ENCODE measurements around the gene CFAP69. TPM values are rescaled to one million over a fixed set of nuclear protein-coding genes. Genes with fewer than 3 reads are reported as not detected.

Gene CFAP69
- total and polyA plus RNA-seq, 2 of the 8 experiments (the other 6 are each of a cell fraction or from before 2014, with no cell fraction given), result 1.00 to 3.8 TPM

DNA sequence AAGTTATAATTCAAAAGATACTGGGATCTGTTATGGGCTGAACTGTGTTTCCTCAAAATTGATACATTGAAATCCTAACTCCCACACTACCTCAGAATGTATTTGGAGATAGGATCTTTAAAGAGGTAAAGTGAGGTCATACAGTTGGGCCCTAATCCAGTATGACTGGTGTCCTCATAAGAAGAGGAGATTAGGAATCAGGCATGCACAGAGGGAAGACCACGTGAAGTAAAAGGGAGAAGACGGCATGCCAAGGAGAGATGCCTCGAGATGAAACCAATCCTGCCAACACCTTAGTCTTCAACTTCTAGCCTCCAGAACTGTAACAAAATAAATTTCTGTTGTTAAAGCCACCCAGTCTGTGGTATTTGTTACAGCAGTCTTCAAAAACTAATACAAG, 5.9 kb upstream of the CFAP69 start:
- Histone ChIP-seq H2BK15ac (ENCODE audit: low read length) (no peak overlapping the region), H3K36me3 (ENCODE audit: control insufficient read depth in 2 of 4, insufficient read depth in 4 of 4, low read length in 3 of 4) (peaks cover 0 to 3% (median 0%) of the 10 kb centered on the region in 4 experiments; a peak in 1 of 8 replicates), H2BK5ac (ENCODE audit: low read depth, low read length) (no peak overlapping the region), H3K9ac (replicated peaks in 1 of 4; ENCODE audit: extremely low read depth in 1 of 4, low read depth in 3 of 4, low read length in 3 of 4) (no peak overlapping the region), H4K8ac (ENCODE audit: extremely low read depth, insufficient read depth, low read length) (no peak overlapping the region), H3K56ac (replicated peaks; ENCODE audit: insufficient read length, low read depth, low read length) (no peak overlapping the region), H3K27ac (ENCODE audit: low read depth, low read length) (no peak overlapping the region), H3K23me2 (ENCODE audit: low read depth, low read length) (no peaks in the 10 kb centered on the region; the same call in 1 of the 2 replicates), H3K4me1 (replicated peaks in 1 of 4; ENCODE audit: control insufficient read depth in 3 of 4, insufficient read depth in 4 of 4, low read length in 3 of 4) (no peaks in the 10 kb centered on the region), H2BK20ac (ENCODE audit: low read length) (no peak overlapping the region), H4K20me1 (replicated peaks in 1 of 2; ENCODE audit: control insufficient read depth in 1 of 2, insufficient read depth in 2 of 2, low read length in 2 of 2) (peaks cover 0 to 1% of the 10 kb centered on the region in 2 experiments), H3K79me2 (ENCODE audit: control insufficient read depth in 1 of 2, insufficient read depth in 2 of 2, low read length in 2 of 2) (no peaks in the 10 kb centered on the region), H2BK12ac (ENCODE audit: low read depth, low read length) (no peak overlapping the region), H3K4me3 (ENCODE audit: extremely low read depth in 1 of 4, insufficient read depth in 2 of 4, low read depth in 3 of 4, low read length in 4 of 4) (no peak overlapping the region), H4K5ac (ENCODE audit: insufficient read length, low read depth, low read length) (no peak overlapping the region), H2AFZ (ENCODE audit: low read length) (no peak overlapping the region), H3K18ac (ENCODE audit: extremely low read depth, low read length) (no peak overlapping the region), H2AK5ac (ENCODE audit: low read depth, low read length) (no peak overlapping the region), H2BK120ac (replicated peaks; ENCODE audit: low read depth, low read length) (no peak overlapping the region), H3K4ac (replicated peaks; ENCODE audit: insufficient read length, low read depth, low read length) (no peak overlapping the region), H3K27me3 (replicated peaks in 1 of 4; ENCODE audit: control insufficient read depth in 3 of 4, extremely low read depth in 1 of 4, insufficient read depth in 3 of 4, low read length in 3 of 4) (peaks cover 0 to under 1% (median 0%) of the 10 kb centered on the region in 4 experiments; a peak in 1 of 7 replicates), H3K23ac (ENCODE audit: insufficient read length) (no peak overlapping the region), H3K79me1 (ENCODE audit: low read depth, low read length) (no peaks in the 10 kb centered on the region), H3K9me3 (ENCODE audit: insufficient read depth in 2 of 2, low read depth in 1 of 2, low read length in 1 of 2) (no peaks in the 10 kb centered on the region), H3K14ac (ENCODE audit: insufficient read length) (no peak overlapping the region), H3K4me2 (ENCODE audit: insufficient read depth in 1 of 2, low read depth in 2 of 2, low read length in 2 of 2) (no peak overlapping the region), H4K91ac (replicated peaks; ENCODE audit: insufficient read length, low read length) (no peak overlapping the region)
- no peak for FAIRE-seq
- ChIA-PET POLR2A (ENCODE audit: partially characterized antibody) (interaction anchor here (0.9 to 1.5 kb wide), 2 partner anchors 16 kb away, joined by 4 to 5 read pairs; no protein-coding TSS in a partner anchor), CTCF (ENCODE audit: partially characterized antibody) (interaction anchor here (0.9 kb wide), 1 partner anchor 42 kb away, joined by 3 read pairs; no protein-coding TSS in a partner anchor)
- DNase-seq (ENCODE audit: low read depth in 1 of 2, low spot score in 2 of 2), result no peak
- WGBS, 2 experiments (ENCODE audit: extremely low coverage in 1 of 2, insufficient coverage in 1 of 2, insufficient read length in 1 of 2, insufficient replicate concordance in 2 of 2, low coverage in 1 of 2, low lambda C conversion rate in 2 of 2, missing lambda C conversion rate in 1 of 2), result 95% methylated on average over 3 of the region's 3 CpGs; no CpG with 5 or more reads in 1 of the 2 experiments
- TF ChIP-seq EP300 (IDR thresholded peaks at IDR 0.05; ENCODE audit: borderline replicate concordance in 1 of 2, low read depth in 2 of 2, low read length in 2 of 2), result no peak
- TF ChIP-seq JUND (IDR thresholded peaks at IDR 0.05; ENCODE audit: low read length), result no peak
- no peak for TF ChIP-seq GABPA (IDR thresholded peaks at IDR 0.05; ENCODE audit: borderline replicate concordance, insufficient read depth, low read length)
- TF ChIP-seq CEBPB (IDR thresholded peaks at IDR 0.05; ENCODE audit: low read depth, low read length), result no peak
- TF ChIP-seq KDM5A (IDR thresholded peaks at IDR 0.05; ENCODE audit: low read length), result no peak
- TF ChIP-seq FOSL1 (IDR thresholded peaks at IDR 0.05; ENCODE audit: insufficient read depth, low read depth, low read length), result no peak
- TF ChIP-seq SUZ12 (IDR thresholded peaks at IDR 0.05; ENCODE audit: low read length), result no peak
- TF ChIP-seq POU5F1 (IDR thresholded peaks at IDR 0.05; ENCODE audit: low read depth, low read length), result no peak
